ENCODE data around the gene FHOD1. TPM values are rescaled to one million over a fixed set of nuclear protein-coding genes. Genes with fewer than 3 reads are reported as not detected.

Gene FHOD1
- total and polyA plus RNA-seq, 2 of the 13 experiments (the other 11 are each of a cell fraction or from before 2014, with no cell fraction given) = 20.0 to 20.8 TPM

GRCh38 chr16:67204076-67204475 is 43.2 kb downstream of the FHOD1 start:
- no peak for TF ChIP-seq ZNF234 (CRISPR knock-in tag; conservative IDR thresholded peaks at IDR 0.05)
- TF ChIP-seq ZNF260 (CRISPR knock-in tag; IDR thresholded peaks at IDR 0.05; ENCODE audit: borderline replicate concordance, low read depth) = no peak
- TF ChIP-seq TBL1XR1 (IDR thresholded peaks at IDR 0.05; ENCODE audit: borderline replicate concordance, low read length, partially characterized antibody) = no peak
- TF ChIP-seq CBFB (CRISPR knock-in tag; IDR thresholded peaks at IDR 0.05) = no peak
- TF ChIP-seq NFE2L2 (IDR thresholded peaks at IDR 0.05; ENCODE audit: low read length) = no peak
- no peak for TF ChIP-seq ATRX (CRISPR knock-in tag; IDR thresholded peaks at IDR 0.05; ENCODE audit: borderline replicate concordance)
- no peak for TF ChIP-seq ZNF451 (CRISPR knock-in tag; IDR thresholded peaks at IDR 0.05)
- no peak for TF ChIP-seq ZNF274 (CRISPR knock-in tag; IDR thresholded peaks at IDR 0.05)
- TF ChIP-seq GRHL1 (CRISPR knock-in tag; conservative IDR thresholded peaks at IDR 0.05) = no peak
- no peak for TF ChIP-seq ZNF761 (CRISPR knock-in tag; conservative IDR thresholded peaks at IDR 0.05)
- peaks cover 27 to 30% of the 10 kb centered on the region in 2 experiments; a peak in 4 of 5 replicates for H3K36me3 ChIP-seq (replicated peaks in 1 of 2; ENCODE audit: control insufficient read depth in 1 of 2, insufficient read depth in 2 of 2, low read length in 2 of 2)
- no peak overlapping the region for H3K9ac ChIP-seq (ENCODE audit: insufficient read depth, low read depth, low read length)
- in situ Hi-C loops (cut with HindIII; ENCODE audit: extremely low pct_ligation_motif_present, low pct_unique_long_range_greater_than_20kb) = no loop called here
- peaks cover 34% of the 10 kb centered on the region for H3K4me1 ChIP-seq (ENCODE audit: insufficient read depth, low read length)
- no peak for ATAC-seq
- H4K20me1 ChIP-seq (ENCODE audit: insufficient read depth, low read length) = no peaks in the 10 kb centered on the region
- DNase-seq (ENCODE audit: low spot score) = no peak
- ChIA-PET POLR2A (no interaction called here), CTCF (ENCODE audit: low intra/inter-chr PET ratio, low total read pairs) (no interaction called here)
- 96% methylated on average over 3 of the region's 4 CpGs for WGBS (ENCODE audit: low lambda C conversion rate)
- no peak overlapping the region for H3K4me2 ChIP-seq (ENCODE audit: low read depth, low read length)
- no peak overlapping the region for H3K27ac ChIP-seq (ENCODE audit: extremely low read length, insufficient read depth, low read length)
- H3K27me3 ChIP-seq (ENCODE audit: control insufficient read depth in 1 of 2, insufficient read depth in 2 of 2, low read length in 2 of 2) = no peaks in the 10 kb centered on the region
- H2AFZ ChIP-seq (ENCODE audit: low read length) = no peak overlapping the region
- no peak overlapping the region for H3K4me3 ChIP-seq (replicated peaks in 1 of 3; ENCODE audit: insufficient read depth in 1 of 3, low read depth in 2 of 3, low read length in 3 of 3)
- BruUV-seq (replicated peaks) = no TSS peak
- FAIRE-seq = no peak
- intact Hi-C loops (cut with micrococcal nuclease; ENCODE audit: unreplicated experiment) = no loop called here
- H3K9me3 ChIP-seq (ENCODE audit: low read length) = no peaks in the 10 kb centered on the region
- no peaks in the 10 kb centered on the region for H3K79me2 ChIP-seq (ENCODE audit: insufficient read depth, low read length)
